Measurements from ENCODE around the gene FAM78B.

The FAM78B gene

DNA sequence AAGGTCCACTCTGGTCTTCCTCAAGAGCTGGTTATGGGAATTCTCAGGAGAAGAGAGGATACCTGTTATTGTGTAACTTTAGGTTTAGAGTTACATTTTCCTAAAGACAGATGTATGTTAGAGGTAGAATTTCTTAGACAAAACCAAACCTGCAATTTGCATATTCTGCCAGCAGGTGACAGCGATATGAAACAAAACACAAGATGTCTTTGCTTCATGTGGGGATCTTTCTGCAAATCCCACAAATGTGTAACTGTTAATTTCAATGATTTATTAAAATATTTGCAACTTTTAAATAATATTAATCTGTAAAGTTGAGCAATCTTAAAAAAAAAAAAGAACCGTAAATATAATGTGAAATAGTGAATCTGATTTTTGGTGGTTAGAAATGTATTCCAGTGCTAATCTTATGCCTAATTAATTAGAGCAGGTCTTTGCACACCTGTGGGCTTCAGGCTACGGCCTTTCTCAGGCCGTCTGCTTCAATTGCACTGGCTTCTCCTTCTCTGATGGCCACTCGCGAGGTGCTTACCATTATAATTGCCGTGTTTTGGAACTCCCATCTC lies 33.4 kb downstream of the FAM78B start:
- TF ChIP-seq, protein P1, sequence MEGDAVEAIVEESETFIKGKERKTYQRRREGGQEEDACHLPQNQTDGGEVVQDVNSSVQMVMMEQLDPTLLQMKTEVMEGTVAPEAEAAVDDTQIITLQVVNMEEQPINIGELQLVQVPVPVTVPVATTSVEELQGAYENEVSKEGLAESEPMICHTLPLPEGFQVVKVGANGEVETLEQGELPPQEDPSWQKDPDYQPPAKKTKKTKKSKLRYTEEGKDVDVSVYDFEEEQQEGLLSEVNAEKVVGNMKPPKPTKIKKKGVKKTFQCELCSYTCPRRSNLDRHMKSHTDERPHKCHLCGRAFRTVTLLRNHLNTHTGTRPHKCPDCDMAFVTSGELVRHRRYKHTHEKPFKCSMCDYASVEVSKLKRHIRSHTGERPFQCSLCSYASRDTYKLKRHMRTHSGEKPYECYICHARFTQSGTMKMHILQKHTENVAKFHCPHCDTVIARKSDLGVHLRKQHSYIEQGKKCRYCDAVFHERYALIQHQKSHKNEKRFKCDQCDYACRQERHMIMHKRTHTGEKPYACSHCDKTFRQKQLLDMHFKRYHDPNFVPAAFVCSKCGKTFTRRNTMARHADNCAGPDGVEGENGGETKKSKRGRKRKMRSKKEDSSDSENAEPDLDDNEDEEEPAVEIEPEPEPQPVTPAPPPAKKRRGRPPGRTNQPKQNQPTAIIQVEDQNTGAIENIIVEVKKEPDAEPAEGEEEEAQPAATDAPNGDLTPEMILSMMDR (IDR thresholded peaks at IDR 0.05), result peak; percentile 76

DNA sequence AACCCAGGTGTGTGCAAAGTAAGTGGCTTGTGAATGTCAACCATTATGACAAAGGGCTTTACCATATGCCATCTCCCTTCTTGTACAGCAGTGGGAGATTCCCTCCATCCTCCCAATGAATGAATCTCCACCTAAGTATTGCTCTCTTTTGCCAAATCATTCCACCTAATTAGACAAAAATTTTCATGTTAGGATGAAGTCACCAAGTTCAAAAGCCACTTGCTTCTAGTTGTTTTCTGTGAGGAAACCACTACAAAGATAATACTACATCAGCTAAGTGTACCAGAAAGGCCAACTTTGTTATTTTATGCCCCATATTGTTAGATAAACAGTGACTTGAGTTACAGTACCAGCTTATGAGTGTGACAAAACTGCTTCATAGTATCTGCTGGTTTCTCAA lies 34.3 kb downstream of the FAM78B start:
- TF ChIP-seq, protein P1 (IDR thresholded peaks at IDR 0.05), result no peak

DNA sequence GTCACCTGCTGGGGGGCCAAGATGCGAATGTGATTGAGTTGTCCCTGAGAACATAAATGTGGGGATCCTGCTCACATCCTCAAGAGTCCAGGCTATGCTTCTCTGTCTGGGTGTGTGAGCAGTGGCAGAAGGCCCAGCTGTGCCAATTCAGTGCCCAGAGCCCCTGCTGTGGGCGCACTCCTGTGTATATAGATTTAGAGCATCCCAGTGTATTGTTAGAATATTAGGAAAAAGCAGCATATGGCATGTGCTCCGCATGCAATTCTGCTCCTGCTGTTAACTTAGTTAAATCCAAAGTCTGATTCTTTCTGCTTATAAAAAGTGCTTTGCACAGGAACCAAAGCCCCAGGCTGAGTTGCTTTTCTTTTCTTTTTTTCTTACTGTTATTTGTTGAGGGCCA lies 37.8 kb downstream of the FAM78B start:
- TF ChIP-seq, protein P1 (IDR thresholded peaks at IDR 0.05), result no peak

DNA sequence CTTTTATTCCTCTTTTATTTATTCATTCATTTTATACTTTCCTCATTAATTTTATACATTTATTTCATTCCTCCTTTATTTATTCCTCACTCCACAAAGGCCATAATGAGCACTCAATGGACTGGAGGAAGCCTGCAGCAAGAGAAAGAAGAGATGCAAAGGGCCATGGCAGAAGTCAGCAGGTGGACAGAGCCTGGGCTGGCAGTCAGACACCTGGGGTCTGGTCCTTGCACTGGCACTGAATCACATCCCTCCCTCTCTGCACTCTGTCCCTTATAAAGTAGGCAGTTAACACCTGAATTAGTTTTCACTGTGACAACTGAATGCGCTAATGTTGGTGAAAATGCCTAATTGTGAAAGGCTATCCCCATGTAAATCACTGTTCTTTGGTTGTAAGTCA lies 38.6 kb downstream of the FAM78B start:
- TF ChIP-seq, protein P1 (IDR thresholded peaks at IDR 0.05), result no peak

DNA sequence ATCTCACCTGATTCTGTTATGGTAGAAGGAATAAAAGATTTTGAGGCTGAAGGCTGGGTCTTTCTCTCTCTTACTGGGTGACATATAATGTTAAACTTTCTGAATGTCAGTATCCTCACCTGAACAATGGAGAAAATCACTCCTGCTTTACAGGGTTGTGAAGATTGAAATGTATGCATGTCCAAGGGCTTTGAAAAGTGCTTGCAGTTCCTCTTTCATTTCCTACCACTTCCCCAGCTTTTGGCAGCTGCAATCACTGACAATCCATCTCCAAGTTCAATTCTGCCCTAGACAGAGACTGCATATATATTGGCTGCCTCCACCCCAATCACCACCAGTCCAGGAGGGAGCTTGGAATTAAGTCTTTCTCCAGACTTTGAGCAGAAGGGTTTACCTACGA lies 39.8 kb downstream of the FAM78B start:
- TF ChIP-seq, protein P1 (IDR thresholded peaks at IDR 0.05), result no peak

DNA sequence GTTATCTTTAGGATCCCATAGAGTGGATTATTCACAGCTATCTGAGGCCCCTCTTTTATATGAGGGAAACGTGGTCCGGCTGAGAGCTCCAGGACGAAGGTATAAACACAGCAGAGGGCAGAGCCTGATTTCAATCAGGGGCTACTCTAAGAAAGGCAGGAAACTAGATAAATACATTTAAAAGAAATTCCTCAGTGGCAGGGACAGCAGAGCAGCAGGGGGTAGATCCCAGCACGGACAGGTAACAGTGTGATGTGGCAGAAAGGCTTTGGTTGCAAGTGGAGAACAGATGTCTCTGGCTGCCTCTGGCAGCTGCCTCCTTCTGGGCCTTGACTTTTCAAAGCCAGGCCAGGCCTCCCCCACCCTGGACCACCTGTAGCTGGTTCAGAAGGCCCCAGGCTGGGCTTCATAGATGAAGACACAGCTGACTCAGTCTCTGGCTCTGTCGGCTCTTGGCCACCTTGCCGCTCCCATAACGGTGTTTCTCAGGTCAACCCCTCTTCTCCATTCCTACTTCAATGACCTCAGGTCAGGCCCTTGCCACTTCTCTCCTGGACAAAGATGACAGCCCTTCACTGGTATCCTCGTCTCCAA lies 43.8 kb downstream of the FAM78B start:
- TF ChIP-seq, protein P1 (IDR thresholded peaks at IDR 0.05), result no peak

DNA sequence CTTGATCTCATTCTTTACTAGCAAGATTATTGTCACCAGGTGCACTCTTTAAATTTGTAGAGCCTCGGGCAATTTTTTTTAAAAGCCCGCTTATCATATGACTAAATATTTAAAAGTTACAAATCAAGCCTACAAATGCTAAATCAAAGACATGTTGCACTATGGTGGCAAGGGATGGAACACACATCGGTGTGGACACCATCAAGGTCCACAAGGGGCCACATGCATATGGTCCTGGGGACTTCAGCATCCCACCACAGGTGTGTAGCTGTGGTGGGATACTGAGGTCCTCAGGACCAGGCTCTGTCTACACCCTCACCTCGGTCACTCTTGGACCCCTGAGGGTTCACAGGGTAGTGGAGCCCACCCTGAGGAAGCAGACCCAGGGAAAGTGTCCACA lies 45.8 kb downstream of the FAM78B start:
- TF ChIP-seq, protein P1 (IDR thresholded peaks at IDR 0.05), result no peak

DNA sequence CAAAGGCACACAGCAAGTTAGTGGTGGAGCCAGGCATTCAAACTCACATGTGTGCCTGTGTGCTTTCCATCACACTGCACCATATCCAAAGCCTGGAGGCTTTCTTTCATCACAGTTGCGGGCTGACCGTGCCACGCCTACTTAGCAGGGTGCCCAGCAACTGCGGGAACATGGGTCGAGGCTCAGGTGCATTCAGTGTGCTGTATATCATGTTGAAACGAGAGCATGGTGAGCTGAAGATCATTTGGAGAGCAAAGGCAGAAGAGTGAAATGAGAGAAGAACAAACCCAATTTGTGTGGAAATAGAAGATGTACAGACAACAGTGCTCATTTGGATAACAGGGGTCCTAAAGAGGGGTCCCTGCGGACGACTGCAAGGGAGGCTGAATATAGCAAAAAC lies 46.5 kb downstream of the FAM78B start:
- TF ChIP-seq, protein P1 (IDR thresholded peaks at IDR 0.05), result no peak

All from LNCAP (cell line).